Hippocampal formation (tissue), 2 donors: ENCODE measurements around the gene ADARB1.

Experiments used
- DNase-seq, 2 donors: peaks; one replicate each; lab custom pipeline; 2025; lab: John Stamatoyannopoulos, UW

ADARB1 gene

GRCh38 chr21:45075596-45076244 lies 1.3 kb downstream of the ADARB1 start:
- no peak for DNase-seq

GRCh38 chr21:45076245-45076711 lies 1.9 kb downstream of the ADARB1 start:
- DNase-seq = no peak

GRCh38 chr21:45078371-45078770 lies 4.0 kb downstream of the ADARB1 start:
- DNase-seq = no peak

- no peak for DNase-seq
Measured at GRCh38 chr21:45078877-45079281, 4.5 kb downstream of the ADARB1 start.

GRCh38 chr21:45079351-45079750 lies 5.0 kb downstream of the ADARB1 start:
- DNase-seq = no peak

- DNase-seq = no peak
Measured at GRCh38 chr21:45080232-45080631, 5.9 kb downstream of the ADARB1 start.

GRCh38 chr21:45080639-45081414 lies 6.4 kb downstream of the ADARB1 start:
- DNase-seq = no peak

- no peak for DNase-seq
Measured at GRCh38 chr21:45081636-45082035, 7.3 kb downstream of the ADARB1 start.

- no peak for DNase-seq
Measured at GRCh38 chr21:45082736-45083135, 8.4 kb downstream of the ADARB1 start.

- DNase-seq = no peak
Measured at GRCh38 chr21:45084121-45084520, 9.7 kb downstream of the ADARB1 start.

- no peak for DNase-seq
Measured at GRCh38 chr21:45084881-45085536, 10.6 kb downstream of the ADARB1 start.

GRCh38 chr21:45085700-45086099 lies 11.3 kb downstream of the ADARB1 start:
- no peak for DNase-seq

GRCh38 chr21:45086337-45086958 lies 12.1 kb downstream of the ADARB1 start:
- no peak for DNase-seq

GRCh38 chr21:45087022-45087823 lies 12.8 kb downstream of the ADARB1 start:
- no peak for DNase-seq

GRCh38 chr21:45088116-45088515 lies 13.7 kb downstream of the ADARB1 start:
- no peak for DNase-seq

- no peak for DNase-seq
Measured at GRCh38 chr21:45088729-45089128, 14.3 kb downstream of the ADARB1 start.

GRCh38 chr21:45089964-45090363 lies 15.6 kb downstream of the ADARB1 start:
- no peak for DNase-seq

GRCh38 chr21:45090966-45091365 lies 16.6 kb downstream of the ADARB1 start:
- DNase-seq = no peak

GRCh38 chr21:45091550-45092322 lies 17.4 kb downstream of the ADARB1 start:
- DNase-seq = no peak

- no peak for DNase-seq
Measured at GRCh38 chr21:45093035-45093532, 18.7 kb downstream of the ADARB1 start.

GRCh38 chr21:45094412-45094811 lies 20.0 kb downstream of the ADARB1 start:
- no peak for DNase-seq
